ENCODE data around the gene ATP8A1.

DNA sequence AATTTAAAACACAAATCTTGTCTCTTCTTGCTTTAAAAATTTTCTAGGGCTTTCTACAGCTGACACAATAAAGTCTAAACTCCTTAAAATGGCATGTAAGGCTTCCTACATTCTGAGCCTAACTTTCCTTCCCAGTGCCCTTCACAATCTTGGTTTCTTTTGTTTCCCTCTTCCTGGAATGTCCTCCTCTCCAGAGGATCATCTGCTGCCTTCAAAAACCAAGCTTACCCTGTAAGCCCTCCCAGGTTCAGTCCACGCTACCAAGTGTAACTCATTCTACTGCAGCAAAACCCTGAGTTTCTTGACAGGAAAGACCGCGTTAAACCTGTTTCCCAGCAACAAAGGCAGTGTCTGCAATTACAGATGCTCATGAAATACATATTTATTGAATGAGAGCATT is 168.4 kb downstream of the ATP8A1 start:
- TF ChIP-seq EP300 (IDR thresholded peaks at IDR 0.05) (no peak), POLR2AphosphoS5 (IDR thresholded peaks at IDR 0.05) (no peak), POLR2A (IDR thresholded peaks at IDR 0.05) (no peak)
- TF ChIP-seq, protein P1, sequence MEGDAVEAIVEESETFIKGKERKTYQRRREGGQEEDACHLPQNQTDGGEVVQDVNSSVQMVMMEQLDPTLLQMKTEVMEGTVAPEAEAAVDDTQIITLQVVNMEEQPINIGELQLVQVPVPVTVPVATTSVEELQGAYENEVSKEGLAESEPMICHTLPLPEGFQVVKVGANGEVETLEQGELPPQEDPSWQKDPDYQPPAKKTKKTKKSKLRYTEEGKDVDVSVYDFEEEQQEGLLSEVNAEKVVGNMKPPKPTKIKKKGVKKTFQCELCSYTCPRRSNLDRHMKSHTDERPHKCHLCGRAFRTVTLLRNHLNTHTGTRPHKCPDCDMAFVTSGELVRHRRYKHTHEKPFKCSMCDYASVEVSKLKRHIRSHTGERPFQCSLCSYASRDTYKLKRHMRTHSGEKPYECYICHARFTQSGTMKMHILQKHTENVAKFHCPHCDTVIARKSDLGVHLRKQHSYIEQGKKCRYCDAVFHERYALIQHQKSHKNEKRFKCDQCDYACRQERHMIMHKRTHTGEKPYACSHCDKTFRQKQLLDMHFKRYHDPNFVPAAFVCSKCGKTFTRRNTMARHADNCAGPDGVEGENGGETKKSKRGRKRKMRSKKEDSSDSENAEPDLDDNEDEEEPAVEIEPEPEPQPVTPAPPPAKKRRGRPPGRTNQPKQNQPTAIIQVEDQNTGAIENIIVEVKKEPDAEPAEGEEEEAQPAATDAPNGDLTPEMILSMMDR (IDR thresholded peaks at IDR 0.05): no peak
